Measurements from ENCODE around the gene MUS81. TPM values are rescaled to one million over a fixed set of nuclear protein-coding genes. Genes with fewer than 3 reads are reported as not detected.
A peak's percentile ranks its signal among the peaks of the same experiment; 100 is the strongest.

The MUS81 gene
- total and polyA plus RNA-seq, 2 of the 13 experiments (the other 11 are each of a cell fraction or from before 2014, with no cell fraction given), result 25.6 to 30.2 TPM

GRCh38 chr11:65859095-65859811 lies 980 bp upstream of the MUS81 start (continued):
- TF ChIP-seq RBFOX2 (IDR thresholded peaks at IDR 0.05; ENCODE audit: low read depth, low read length), result peak; percentile 68
- 0 out of 2 replicates have a peak, but pooled peaks have one; percentile 61 for TF ChIP-seq ZNF556 (CRISPR knock-in tag; IDR thresholded peaks at IDR 0.05; ENCODE audit: borderline replicate concordance)
- TF ChIP-seq, protein P1, sequence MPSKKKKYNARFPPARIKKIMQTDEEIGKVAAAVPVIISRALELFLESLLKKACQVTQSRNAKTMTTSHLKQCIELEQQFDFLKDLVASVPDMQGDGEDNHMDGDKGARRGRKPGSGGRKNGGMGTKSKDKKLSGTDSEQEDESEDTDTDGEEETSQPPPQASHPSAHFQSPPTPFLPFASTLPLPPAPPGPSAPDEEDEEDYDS (CRISPR knock-in tag; IDR thresholded peaks at IDR 0.05), result peak; percentile 94
- TF ChIP-seq GATAD2A (CRISPR knock-in tag; IDR thresholded peaks at IDR 0.05), result no peak
- peak; percentile 70 for TF ChIP-seq TEAD3 (CRISPR knock-in tag; optimal IDR thresholded peaks at IDR 0.05; ENCODE audit: borderline replicate concordance)
- TF ChIP-seq, protein P2, sequence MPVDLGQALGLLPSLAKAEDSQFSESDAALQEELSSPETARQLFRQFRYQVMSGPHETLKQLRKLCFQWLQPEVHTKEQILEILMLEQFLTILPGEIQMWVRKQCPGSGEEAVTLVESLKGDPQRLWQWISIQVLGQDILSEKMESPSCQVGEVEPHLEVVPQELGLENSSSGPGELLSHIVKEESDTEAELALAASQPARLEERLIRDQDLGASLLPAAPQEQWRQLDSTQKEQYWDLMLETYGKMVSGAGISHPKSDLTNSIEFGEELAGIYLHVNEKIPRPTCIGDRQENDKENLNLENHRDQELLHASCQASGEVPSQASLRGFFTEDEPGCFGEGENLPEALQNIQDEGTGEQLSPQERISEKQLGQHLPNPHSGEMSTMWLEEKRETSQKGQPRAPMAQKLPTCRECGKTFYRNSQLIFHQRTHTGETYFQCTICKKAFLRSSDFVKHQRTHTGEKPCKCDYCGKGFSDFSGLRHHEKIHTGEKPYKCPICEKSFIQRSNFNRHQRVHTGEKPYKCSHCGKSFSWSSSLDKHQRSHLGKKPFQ (CRISPR knock-in tag; IDR thresholded peaks at IDR 0.05; ENCODE audit: insufficient replicate concordance), result peak; percentile 6
- TF ChIP-seq ZSCAN30 (CRISPR knock-in tag; IDR thresholded peaks at IDR 0.05), result no peak
- TF ChIP-seq RFX3 (CRISPR knock-in tag; IDR thresholded peaks at IDR 0.05), result peak; percentile 58; the same call in 1 of the 2 replicates
- no peak for TF ChIP-seq PAWR (CRISPR knock-in tag; IDR thresholded peaks at IDR 0.05; ENCODE audit: borderline replicate concordance)
- TF ChIP-seq KDM4B (CRISPR knock-in tag; IDR thresholded peaks at IDR 0.05), result no peak
- TF ChIP-seq YY1 (IDR thresholded peaks at IDR 0.05; ENCODE audit: insufficient read depth, insufficient replicate concordance, low read depth, low read length), result peak; percentile 15
- 0 out of 2 replicates have a peak, but pooled peaks have one; percentile 43 for TF ChIP-seq CCDC6 (CRISPR knock-in tag; IDR thresholded peaks at IDR 0.05)
- TF ChIP-seq ZBTB26 (CRISPR knock-in tag; IDR thresholded peaks at IDR 0.05; ENCODE audit: borderline replicate concordance), result peak; percentile 44
- TF ChIP-seq ZNF34 (CRISPR knock-in tag; IDR thresholded peaks at IDR 0.05; ENCODE audit: borderline replicate concordance), result no peak; the same call in 1 of the 2 replicates
- TF ChIP-seq ZMAT3 (CRISPR knock-in tag; conservative IDR thresholded peaks at IDR 0.05), result 0 out of 2 replicates have a peak, but pooled peaks have one; percentile 58
- TF ChIP-seq ELF1 (CRISPR knock-in tag; IDR thresholded peaks at IDR 0.05), result peak; percentile 89
- peak; percentile 64 for TF ChIP-seq NFYC (CRISPR knock-in tag; IDR thresholded peaks at IDR 0.05)
- TF ChIP-seq STAT5B (CRISPR knock-in tag; IDR thresholded peaks at IDR 0.05), result no peak
- TF ChIP-seq ZNF850 (CRISPR knock-in tag; conservative IDR thresholded peaks at IDR 0.05), result no peak
- TF ChIP-seq HDAC1 (CRISPR knock-in tag; IDR thresholded peaks at IDR 0.05), result 0 out of 2 replicates have a peak, but pooled peaks have one; percentile 30
- peak; percentile 49; the same call in 1 of the 2 replicates for TF ChIP-seq ZNF574 (CRISPR knock-in tag; IDR thresholded peaks at IDR 0.05)
- no peak for TF ChIP-seq JDP2 (CRISPR knock-in tag; IDR thresholded peaks at IDR 0.05; ENCODE audit: borderline replicate concordance)
- peak; percentile 66 for TF ChIP-seq TFDP2 (CRISPR knock-in tag; IDR thresholded peaks at IDR 0.05)
- TF ChIP-seq FOXK2 (IDR thresholded peaks at IDR 0.05), result 0 out of 2 replicates have a peak, but pooled peaks have one; percentile 5

Data from HepG2 (cell line).